ENCODE results near the gene SMARCC1.

- TF ChIP-seq CTCF (IDR thresholded peaks at IDR 0.05; ENCODE audit: insufficient read depth, low read depth, low read length), result peak; percentile 7
- no peak for TF ChIP-seq EZH2 (IDR thresholded peaks at IDR 0.05; ENCODE audit: insufficient read depth, low read length)
These were observed 18.0 kb upstream of the SMARCC1 start for GRCh38 chr3:47799733-47800132.
